HG02973 (cell line): ENCODE data around the gene MAEA.
A peak's percentile ranks its signal among the peaks of the same experiment; 100 is the strongest.

Source experiments
- ATAC-seq: cut with Tn5 transposase; IDR thresholded peaks from one replicate; pipeline ENCODE4 v1.9.1; 2021; ENCODE audit warnings: moderate library complexity; ENCODE audit not compliant: unreplicated experiment

The MAEA gene

DNA sequence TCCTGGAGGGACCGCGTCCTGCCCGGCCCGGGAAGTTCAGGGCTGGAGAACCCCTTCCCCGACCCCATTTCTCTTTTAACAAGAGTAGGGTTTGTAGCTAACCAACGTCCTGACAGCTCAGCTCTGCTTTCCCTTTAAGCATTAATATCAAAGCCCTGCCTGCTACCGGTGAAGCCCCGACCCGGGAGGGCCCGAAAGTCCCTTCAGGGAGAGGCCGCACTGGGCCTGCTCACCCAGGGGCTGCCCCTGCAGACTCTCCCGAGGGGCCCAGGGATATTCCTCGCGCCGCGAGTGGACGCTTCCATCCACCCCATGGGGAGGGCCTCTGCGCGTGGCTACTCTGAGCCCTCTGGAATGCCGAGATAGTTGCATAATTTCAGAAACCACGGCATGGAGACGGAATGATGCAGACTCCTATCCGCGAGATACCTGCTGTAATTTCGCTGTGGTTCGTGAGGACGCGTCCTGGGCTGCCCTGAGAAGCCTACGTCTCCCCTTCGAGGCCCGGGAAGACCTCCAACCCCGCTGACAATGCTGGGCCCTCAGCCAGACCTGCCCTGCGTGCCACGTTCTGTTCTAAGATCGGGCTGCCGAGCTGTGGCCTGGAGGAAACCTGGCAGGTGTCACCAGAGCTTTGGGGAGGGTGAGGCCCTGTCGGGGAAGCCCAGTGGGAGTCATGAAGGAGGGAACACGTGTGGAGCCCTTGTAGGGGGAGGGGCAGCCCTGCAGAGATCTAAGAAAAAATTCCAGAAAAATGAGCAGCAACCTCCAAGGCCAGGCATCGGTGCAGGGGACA is 39.8 kb upstream of the MAEA start:
- peak; percentile 2 for ATAC-seq

DNA sequence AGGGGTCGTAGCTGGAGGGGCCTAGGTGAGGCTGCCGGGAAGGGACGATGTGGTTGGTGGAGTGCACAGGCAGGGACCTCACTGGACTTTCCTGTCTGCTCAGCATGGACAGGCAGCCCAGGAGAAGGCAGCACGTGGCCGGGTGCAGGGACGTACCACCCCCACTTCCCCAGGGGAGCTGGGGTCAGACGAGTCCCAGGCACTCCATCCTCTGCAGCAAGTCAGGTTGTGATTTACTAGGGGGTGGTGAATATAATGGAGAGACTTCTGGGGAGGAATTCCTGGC is 39.2 kb upstream of the MAEA start:
- no peak for ATAC-seq

DNA sequence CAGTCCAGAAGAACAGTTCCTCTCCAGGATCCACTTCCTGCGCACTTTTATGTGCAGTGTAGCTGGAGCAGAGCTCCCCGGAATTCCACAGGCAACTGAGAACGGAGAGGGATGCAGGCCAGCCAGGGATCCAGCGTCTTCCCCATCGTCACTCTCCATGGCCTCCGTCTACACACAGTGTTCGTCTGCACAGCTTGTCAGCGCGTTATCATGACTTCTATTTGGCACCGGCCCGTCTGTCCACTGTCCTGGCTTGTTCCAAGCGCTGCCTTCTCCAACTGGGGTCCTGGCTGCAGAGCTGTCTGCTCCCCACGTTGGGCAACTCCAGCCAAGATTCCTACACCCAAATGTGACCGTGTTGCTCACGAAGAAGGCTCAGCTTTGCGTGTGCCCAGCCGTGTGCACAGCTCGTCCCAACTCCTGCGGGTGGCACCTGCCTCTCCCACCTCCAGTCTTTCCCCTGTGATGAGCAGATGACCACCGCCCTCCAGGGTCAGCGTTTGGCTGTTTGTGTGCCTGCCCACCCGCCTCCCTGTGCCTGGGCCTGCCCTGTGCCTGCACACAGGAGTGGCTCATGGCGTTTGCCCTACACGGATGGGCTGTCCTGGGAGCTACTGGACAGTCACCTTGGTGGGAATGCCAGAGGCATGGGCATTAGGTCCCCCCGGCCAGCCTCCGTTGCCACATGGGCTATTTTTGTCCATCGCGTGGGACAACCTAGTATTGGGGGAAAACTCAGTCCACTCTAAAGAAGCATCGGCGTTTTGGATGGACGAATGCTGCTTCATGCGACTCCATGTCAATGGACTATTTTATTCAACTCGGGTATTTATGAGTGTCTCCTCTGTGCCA is 38.5 kb upstream of the MAEA start:
- ATAC-seq = no peak

DNA sequence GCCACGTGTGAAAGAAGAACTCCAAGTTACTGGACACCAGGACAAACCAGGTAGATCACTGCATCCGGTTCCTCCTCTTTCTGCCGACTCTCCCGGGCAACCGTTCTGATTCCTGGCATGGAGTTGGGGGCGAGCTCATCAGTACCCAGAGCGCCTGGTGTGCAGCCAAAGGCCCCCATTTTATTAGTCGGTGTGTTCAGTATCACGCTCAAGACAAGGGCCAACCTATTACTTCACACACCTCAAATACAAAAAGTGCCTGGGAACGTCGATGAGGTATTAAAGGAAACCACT is 38.0 kb upstream of the MAEA start:
- no peak for ATAC-seq

DNA sequence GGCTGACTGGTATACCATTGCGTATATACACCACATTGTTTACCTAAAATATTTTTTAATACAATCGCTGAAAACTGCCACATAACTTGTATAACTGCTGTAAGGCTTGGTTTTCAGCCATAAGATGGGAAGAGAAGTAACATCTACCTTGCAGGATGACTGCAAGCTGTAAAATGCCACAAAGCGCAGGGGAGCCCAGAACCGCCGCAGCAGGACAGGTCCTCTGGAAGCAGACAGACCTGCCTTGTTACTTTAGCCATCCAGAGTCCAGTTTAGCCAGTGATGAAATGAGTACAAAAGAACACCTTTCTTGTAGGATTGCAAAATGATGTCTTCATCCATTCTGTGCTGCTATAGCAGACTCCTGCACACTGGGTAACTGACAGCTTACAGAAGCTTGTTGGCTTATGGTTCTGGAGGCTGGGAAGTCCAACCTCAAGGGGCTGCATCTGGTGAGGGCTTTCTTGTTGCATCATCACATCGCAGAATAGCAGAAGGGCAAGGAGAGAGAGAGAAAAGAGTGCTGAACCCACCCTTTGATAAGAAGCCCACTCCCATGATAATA is 36.7 kb upstream of the MAEA start:
- no peak for ATAC-seq

DNA sequence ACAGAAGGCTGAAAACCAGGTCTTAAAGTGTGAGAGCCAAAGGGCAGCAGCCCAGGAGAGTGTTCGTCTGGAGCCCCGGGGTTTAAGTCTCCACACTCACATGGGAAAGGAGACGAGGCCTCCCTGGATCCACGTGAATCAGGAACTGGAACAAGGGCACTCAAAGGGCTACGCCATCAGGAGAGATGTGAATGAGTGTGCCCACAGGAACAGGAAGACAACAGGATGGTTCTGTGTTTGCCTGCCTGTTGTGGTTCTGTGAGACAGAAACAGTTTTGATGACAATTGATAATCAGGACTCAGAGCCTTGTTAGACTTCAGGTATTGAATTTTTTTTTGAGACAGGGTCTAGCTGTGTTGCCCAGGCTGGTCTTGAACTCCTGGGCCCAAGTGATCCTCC is 35.9 kb upstream of the MAEA start:
- ATAC-seq = no peak

DNA sequence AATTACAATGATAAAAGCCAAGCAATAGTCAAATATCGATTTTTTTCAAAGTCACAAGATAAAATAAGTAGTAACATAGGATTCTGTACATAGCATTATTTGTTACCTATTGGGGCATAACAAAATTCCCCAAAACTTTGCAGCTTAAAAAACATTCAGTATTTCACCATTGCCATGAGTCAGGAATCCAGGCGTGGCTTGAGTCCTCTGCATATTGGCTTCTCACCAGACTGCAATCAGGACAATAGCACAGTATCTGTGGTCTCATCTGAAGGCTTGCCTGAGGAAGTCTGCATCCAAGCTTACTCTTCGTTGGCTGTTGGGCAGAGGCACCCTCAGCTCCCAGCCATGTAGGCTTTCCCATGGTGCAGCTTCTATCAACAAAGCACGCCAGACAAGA is 34.5 kb upstream of the MAEA start:
- ATAC-seq = no peak

DNA sequence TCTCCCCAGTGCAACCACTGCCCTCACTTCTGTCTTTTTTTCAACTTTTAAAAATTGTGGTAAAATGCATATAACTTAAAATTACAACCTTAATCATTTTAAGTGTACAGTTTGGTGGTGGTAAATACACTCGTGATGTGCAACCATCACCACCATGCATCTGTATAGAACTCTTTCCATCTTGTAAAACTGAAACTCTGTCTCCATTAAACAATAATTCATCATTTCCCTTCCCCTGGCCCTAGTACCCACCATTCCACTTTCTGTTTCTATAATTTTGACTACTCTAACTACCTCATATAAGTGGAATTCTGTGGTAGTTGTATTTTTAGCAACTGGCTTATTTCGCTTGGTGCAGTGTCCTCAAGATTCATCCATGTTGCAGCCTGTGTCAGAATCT is 34.0 kb upstream of the MAEA start:
- ATAC-seq = no peak

DNA sequence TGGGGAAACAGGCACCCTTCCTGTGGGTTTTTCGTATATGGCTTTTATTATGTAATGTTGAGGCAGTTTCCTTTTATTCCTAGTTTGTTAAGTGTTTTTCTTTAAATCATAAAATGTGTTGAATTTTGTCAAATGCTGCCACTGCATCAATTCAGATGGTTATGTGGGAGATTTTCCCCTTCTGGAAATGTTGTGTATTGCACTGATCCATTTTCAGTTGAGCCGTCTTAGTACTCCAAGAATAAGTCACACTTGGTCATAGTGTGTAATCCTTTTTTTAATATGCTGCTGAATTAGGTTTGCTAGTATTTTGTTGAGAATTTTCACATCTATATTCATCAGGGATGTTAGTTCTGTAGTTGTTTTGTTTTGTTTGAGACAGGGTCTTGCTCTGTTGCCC is 31.2 kb upstream of the MAEA start:
- ATAC-seq = no peak

DNA sequence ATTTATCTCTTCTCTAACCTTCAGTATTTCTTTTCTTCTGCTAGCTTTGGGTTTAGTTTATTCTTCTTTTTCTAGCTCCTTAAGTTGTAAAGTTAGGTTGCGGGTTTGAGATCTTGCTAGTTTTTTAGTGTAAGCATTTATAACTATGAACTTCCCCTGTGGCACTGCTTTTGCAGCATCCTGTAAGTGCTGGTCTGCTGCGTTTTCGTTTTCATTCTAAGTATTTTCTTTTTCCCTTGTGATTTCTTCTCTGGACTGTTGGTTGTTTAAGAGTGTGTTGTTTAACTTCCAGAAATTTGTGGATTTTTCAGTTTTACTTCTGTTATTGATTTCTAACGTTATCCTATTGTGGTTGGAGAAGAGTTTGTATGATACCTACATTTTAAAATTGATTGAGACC is 29.7 kb upstream of the MAEA start:
- ATAC-seq = no peak

DNA sequence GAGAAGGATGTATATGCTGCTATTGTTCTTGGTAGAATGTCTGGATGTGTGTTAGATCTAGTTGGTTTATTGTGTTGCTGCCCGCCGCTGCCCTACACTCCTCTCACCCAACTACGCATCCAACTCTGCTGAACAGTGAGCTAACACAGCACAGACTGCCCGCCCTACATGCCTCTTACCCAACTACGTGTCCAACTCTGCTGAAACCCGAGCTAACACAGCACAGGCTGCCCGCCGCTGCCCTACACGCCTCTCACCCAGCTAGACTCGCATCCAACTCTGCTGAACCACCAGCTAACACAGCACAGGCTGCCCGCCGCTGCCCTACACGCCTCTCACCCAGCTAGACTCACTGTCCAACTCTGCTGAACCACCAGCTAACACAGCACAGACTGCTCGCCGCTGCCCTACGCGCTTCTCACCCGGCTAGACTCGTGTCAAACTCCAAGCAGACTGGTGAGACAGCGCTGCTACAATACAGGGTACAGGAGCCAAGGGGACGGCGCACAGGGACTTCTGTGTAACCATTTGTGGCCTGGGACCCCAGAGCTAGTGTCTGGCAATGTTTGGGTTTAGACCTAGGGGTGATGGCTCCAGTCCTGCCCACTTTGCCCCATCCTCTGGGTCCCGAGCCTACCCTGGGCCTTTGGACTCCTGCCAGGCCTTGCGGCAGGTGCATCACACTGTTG is 29.1 kb upstream of the MAEA start:
- ATAC-seq = no peak

DNA sequence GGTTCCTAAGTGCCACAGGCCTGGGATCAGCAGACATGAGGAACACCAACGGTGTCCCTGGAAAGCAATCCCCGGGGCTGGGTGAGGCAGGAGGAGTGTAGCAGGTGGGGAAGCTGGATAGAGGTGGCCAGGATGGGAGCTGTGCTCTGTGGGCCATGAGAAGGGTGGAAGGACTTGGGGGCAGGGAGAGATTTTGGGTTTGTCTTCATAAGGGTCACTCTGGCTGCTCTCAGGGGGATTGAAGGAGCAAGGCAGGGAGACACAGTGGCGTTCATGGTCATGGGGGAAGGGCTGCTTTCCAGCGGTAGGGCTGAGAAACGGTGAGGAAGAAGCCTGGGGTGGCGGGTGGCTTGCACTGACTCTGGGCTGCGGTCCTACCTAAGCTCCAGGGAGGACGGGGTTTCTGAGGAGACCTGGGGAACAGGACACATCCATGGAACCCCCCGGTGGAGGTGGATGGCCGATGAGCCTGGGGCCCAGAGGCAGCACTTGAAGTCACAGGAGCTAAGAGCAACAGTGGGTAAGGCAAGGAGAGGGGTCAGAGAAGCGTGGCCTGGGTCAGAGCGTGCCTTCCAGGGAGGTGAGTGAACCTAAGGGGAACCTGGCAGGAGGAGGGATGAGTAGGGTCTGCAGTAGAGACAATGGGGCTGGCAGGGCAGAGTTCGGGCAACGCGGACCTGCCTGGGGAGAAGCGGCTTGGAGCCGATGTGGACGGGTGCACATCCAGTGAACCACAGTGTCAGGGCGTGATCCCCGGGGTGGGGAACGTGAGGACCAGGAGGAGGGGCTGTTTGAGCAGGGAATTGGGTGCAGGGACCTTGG is 28.4 kb upstream of the MAEA start:
- ATAC-seq = no peak

DNA sequence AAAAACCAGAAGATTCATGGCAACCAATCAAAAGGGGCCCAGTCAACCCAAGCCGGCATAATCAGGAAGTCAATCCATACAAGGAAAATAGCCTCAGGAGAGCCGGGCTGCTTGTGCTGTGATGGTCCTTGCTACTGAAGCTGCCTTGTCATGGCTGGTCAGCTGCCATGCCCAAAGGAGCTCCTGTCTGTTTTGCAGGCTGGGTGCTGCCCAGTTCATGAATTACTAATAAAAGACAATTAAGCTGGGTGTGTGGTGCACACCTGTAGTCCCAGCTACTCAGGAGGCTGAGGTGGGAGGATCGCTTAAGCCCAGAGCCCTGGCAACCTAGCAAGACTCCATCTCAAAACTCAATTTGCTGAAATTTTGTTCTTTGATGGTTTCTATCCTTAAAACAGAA is 24.7 kb upstream of the MAEA start:
- no peak for ATAC-seq

DNA sequence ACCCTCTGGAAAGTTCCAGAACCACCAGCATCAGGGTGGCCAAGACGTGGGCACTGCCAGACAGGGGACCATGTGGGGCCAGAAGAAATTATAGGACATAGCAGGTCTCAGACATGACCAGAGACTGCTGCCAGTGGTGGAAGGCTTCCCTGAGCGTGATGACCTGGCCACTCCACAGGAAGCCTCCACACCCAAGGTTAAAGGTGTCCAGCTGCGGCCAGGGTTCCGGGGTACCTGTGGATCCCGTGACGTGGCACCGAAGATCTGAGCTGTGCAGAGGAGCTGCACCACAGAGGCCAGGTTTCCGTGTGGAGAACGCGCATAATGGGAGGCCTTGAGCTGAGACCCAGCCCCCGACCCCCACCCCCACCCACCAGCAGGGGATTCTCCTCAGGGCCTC is 24.3 kb upstream of the MAEA start:
- no peak for ATAC-seq

DNA sequence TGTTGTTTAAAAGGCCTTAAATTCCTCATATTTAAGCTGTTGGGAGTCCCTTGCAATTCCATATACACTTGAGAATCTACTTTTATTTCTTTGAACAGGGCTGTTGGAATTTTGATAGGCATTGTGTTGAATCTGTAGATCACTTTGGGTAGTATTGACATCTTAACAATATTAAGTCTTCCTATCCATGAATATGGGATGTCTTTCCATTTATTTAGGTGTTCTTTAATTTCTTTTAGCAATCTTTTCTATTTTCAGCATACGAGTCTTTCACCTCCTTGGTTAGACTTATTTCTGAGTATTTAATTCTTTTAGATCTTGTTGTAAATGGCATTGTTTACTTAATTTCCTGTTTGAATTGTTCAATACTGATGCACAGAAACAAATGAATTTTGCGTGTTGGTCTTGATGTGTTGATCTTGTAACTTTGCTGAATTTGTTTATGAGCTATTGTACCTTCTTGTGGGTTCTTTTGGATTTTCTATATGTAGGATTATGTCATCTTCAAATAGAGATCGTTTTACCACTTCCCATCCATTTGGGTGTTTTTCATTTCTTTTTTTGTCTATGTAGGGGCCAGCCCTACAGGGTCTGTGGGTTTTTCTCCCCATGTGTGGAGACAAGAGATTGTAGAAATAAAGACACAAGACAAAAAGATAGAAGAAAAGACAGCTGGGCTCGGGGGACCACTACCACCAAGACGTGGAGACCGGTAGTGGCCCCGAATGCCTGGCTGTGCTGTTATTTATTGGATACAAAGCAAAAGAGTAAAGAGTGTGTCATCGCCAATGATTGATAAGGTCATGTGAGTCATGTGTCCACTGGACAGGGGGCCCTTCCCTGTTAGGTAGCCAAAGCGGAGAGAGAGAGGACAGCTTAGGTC is 22.6 kb upstream of the MAEA start:
- ATAC-seq = no peak

DNA sequence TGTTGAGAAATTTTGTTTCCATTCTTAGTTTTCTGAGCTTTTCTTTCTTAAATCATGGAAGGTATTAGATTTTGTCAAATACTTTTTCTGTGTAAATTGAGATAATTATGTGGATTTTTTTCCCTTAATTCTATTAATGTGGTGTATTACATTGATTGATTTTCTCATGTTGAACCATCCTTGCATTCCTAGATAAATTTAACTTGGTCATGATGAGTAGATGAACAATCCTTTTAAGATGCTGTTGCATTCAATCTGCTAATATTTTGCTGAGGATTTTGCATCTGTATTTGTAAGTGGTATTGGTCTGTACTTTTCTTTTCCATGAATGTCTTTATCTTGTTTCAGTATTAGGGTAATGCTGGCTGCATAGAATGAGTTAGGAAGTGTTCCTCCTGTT is 20.5 kb upstream of the MAEA start:
- ATAC-seq = no peak

DNA sequence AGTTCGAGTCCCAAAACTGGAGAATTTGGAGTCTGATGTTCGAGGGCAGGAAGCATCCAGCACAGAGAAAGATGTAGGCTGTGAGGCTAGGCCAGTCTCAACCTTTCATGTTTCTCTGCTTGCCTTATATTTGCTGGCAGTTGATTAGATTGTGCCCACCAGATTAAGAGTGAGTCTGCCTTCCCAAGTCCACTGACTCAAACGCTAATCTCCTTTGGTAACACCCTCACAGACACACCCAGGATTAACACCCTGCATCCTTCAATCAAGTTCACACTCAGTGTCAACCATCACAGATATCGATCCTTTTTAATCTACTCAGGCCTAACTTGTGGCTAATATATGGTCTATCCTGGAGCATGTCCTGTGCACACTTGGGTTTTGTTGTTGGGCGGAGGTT is 18.0 kb upstream of the MAEA start:
- no peak for ATAC-seq

DNA sequence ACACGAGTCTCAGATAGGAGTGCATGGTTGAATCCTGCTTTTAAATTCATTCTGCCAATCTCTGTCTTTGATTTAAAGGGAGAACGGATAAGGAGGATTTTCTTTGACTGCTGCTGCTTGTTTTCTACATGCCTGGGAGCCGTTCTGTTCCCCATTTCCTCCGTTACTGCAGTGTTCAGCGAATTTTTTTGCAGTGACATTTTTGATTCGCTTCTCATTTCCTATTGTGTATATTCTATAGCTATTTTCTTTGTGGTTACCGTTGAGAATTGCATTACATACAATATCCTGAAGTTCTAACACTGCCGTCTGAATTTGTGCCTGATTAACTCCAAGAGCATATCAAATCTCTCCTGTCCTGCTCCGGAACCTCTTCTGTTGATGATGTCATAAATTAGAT is 14.8 kb upstream of the MAEA start:
- ATAC-seq = no peak

DNA sequence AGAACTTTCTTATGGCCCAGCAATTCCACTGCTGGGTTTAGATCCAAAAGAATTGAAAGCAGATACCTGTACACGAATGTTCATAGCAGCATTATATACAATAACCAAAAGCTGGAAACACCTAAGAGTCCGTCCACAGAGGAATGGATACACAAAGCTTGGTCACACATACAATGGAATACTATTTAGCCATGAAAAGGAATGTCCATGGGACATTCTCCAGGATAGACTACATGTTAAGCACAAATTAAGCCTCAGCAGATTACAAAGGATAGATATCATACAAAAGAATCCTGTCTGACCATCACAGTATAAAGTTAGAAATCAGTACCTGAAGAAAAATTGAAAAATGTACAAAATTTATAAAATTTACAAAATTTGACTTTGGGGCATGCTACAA is 12.7 kb upstream of the MAEA start:
- ATAC-seq = no peak
